Esophagus squamous epithelium (tissue), 5 donors: Measurements from ENCODE around the gene IFT57. TPM values are rescaled to one million over a fixed set of nuclear protein-coding genes. Genes with fewer than 3 reads are reported as not detected.

ENCODE experiments used
- DNase-seq: peaks from one replicate; lab custom pipeline; 2025; lab: John Stamatoyannopoulos, UW
- H3K27ac ChIP-seq, 4 donors: fragments of 200-600 bp; sonication (generic); one replicate each; pipeline ENCODE4 v1.5.1; 2016 to 2019; ENCODE audit warnings: mild to moderate bottlenecking in 1 of 4
- H3K27me3 ChIP-seq, 4 donors: fragments of 200-600 bp; sonication (generic); 1 replicate in 3 of 4; 2 replicates in 1 of 4; pipeline versions ENCODE4 v1.5.1 to v1.6.0; 2017 to 2021; ENCODE audit warnings: antibody characterized with exemption in 1 of 4
- H3K36me3 ChIP-seq, 3 donors: fragments of 200-600 bp; sonication (generic); one replicate each; pipeline ENCODE4 v1.5.1; 2016 to 2019
- H3K4me1 ChIP-seq, 3 donors: fragments of 200-600 bp; sonication (generic); one replicate each; pipeline ENCODE4 v1.5.1; 2017 to 2019
- H3K4me3 ChIP-seq, 4 donors: fragments of 200-600 bp; sonication (generic); 1 replicate in 3 of 4; 2 replicates in 1 of 4; pipeline ENCODE4 v1.5.1; 2016 to 2019; ENCODE audit warnings: mild to moderate bottlenecking in 2 of 4, moderate library complexity in 1 of 4
- H3K9me3 ChIP-seq, 3 donors: fragments of 200-600 bp; sonication (generic); one replicate each; pipeline ENCODE4 v1.5.1; 2016 to 2019
- POLR2A ChIP-seq, 4 donors: fragments of 450-650 bp; IDR thresholded peaks; one replicate each; pipeline ENCODE4 v1.6.1; 2017; ENCODE audit warnings: antibody characterized with exemption in 4 of 4, mild to moderate bottlenecking in 4 of 4, moderate library complexity in 3 of 4
- WGBS, 2 donors: methylation state at CpG; one replicate each; pipeline ENCODE4 v1.1.5; 2018; 5-methylcytosine and 5-hydroxymethylcytosine counted together
- intact Hi-C: fragments of 100-400 bp; cut with DNase I; formaldehyde crosslinking; loops from one replicate; pipeline ENCODE4 v1.15.0; 2022
- total RNA-seq, 4 donors: library from RNA; depleted of rRNA; stranded (reverse); fragments of >200 nt; gene quantifications; one replicate each; pipeline ENCODE4 v1.1.0, GENCODE V29; 2016
- TF ChIP-seq, protein P1 (sequence below), 6 experiments: fragments of 450-650 bp in 4 of 6; fragments of 200-600 bp in 2 of 6; sonication (generic) in 2 of 6; IDR thresholded peaks; one replicate each; pipeline ENCODE4 v1.5.1; 2016 to 2019; ENCODE audit warnings: antibody characterized with exemption in 6 of 6, mild to moderate bottlenecking in 4 of 6, moderate library complexity in 4 of 6
- donor health status: DM: yes; HTN: yes; CAD: no.

IFT57 gene
- total RNA-seq, 4 donors from 2014 or later = 21.0 to 35.7 (median 23.9) TPM

DNA sequence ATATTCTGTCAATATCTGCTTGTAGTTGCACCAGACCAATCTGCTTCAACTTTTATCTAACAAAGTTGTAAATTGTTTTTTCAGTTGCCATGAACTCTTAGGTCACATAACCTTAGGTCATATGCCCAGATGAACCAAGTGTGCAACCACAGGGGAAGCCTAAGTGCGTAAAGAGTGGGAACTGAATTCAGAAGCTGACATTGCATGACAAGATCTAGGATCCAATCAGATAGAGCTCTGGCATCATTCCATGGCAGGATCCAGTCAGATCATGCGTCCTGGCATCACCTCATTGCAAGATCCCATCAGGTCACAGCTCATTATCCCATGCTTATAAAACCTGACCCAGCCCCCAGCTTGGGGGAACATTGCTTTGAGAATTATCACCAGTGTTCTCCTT is 18.9 kb upstream of the IFT57 start:
- Histone ChIP-seq H3K27ac (no peak overlapping the region), H3K9me3 (no peaks in the 10 kb centered on the region), H3K27me3 (no peaks in the 10 kb centered on the region), H3K36me3 (no peaks in the 10 kb centered on the region), H3K4me3 (no peak overlapping the region), H3K4me1 (no peaks in the 10 kb centered on the region)
- intact Hi-C loops = no loop called here
- DNase-seq = no peak
- 81 to 89% methylated on average over 2 of the region's 2 CpGs for WGBS, 2 donors
- TF ChIP-seq, protein P1, sequence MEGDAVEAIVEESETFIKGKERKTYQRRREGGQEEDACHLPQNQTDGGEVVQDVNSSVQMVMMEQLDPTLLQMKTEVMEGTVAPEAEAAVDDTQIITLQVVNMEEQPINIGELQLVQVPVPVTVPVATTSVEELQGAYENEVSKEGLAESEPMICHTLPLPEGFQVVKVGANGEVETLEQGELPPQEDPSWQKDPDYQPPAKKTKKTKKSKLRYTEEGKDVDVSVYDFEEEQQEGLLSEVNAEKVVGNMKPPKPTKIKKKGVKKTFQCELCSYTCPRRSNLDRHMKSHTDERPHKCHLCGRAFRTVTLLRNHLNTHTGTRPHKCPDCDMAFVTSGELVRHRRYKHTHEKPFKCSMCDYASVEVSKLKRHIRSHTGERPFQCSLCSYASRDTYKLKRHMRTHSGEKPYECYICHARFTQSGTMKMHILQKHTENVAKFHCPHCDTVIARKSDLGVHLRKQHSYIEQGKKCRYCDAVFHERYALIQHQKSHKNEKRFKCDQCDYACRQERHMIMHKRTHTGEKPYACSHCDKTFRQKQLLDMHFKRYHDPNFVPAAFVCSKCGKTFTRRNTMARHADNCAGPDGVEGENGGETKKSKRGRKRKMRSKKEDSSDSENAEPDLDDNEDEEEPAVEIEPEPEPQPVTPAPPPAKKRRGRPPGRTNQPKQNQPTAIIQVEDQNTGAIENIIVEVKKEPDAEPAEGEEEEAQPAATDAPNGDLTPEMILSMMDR (IDR thresholded peaks at IDR 0.05) = no peak
- no peak for TF ChIP-seq POLR2A (IDR thresholded peaks at IDR 0.05)

DNA sequence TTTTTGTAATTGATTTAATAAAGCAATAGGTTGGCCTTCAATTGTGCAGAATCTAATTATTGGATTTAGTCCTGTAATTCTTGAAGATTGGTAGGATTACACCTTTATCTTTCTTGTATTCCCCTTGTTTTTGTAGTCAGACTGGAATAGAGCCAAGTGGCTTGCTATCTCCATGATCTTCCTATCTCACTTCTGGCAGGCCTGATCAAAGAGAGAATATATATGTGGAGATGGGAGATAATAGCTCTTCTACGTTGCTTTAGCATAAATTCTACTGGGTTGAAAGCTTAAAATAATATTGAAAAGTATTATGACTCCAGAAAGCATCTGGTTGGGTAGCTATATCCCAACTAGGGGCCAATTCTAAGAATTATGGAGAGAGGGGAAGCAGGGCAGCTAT is 16.9 kb upstream of the IFT57 start:
- Histone ChIP-seq H3K4me1 (no peaks in the 10 kb centered on the region), H3K36me3 (no peaks in the 10 kb centered on the region), H3K4me3 (no peak overlapping the region), H3K27ac (no peak overlapping the region), H3K27me3 (no peaks in the 10 kb centered on the region), H3K9me3 (no peaks in the 10 kb centered on the region)
- 83 to 90% methylated on average over 1 of the region's 1 CpG for WGBS, 2 donors
- DNase-seq = no peak
- no peak for TF ChIP-seq POLR2A (IDR thresholded peaks at IDR 0.05)
- intact Hi-C loops = no loop called here

DNA sequence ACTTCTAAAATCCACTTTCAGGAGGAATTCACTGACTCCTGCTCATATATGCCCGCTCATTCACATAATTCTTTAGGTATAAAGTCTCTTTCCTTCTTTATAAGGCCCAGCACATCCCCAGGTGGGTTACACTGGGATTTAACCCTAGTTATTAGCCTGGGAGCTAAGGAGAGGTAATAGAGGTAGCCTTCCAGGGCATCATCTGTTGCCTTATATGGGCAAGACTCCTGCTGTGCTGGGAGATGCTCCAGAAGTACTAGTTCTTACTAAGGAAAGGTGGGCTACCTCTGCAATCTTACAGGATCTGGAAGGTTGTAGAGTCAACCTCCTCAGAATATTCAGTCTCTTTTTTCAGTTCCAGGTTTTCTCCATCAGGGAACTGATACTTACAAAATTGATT is 13.1 kb upstream of the IFT57 start:
- Histone ChIP-seq H3K27me3 (no peaks in the 10 kb centered on the region), H3K36me3 (no peaks in the 10 kb centered on the region), H3K27ac (no peak overlapping the region), H3K4me3 (no peak overlapping the region), H3K4me1 (no peaks in the 10 kb centered on the region), H3K9me3 (no peaks in the 10 kb centered on the region)
- intact Hi-C loops = no loop called here
- TF ChIP-seq, protein P1 (IDR thresholded peaks at IDR 0.05) = no peak
- TF ChIP-seq POLR2A (IDR thresholded peaks at IDR 0.05) = no peak
- WGBS, 2 donors = 90 to 100% methylated on average over 1 of the region's 1 CpG
- DNase-seq = no peak

DNA sequence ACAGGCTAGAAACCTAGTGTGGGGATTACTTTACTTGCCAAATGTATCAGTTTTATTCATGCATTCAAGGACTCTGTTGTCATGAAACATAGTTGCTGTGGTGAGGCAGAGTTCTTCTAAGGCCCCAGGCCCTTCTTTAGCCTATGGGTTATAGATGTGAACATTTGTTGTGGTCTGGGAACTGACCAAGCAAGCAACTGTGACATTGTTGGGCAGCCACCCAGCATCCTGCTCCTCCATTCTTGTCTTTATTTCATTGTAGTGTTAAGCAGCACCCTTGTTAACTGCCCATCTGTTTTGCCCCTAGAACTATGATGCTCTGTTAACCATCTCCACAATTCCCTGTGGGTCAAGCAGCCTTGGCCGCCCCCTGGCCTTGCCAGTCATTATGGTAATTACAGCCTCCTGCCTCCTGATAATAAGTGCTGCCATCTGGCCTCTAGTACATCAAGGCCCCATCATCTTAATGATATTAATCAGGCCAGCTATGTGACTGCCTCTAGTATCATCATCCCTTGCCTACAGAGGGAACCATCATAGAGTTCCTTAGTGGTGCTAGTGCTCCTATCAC is 12.2 kb upstream of the IFT57 start:
- no peak for DNase-seq
- Histone ChIP-seq H3K27ac (no peak overlapping the region), H3K4me1 (no peaks in the 10 kb centered on the region), H3K4me3 (no peak overlapping the region), H3K27me3 (no peaks in the 10 kb centered on the region), H3K36me3 (no peaks in the 10 kb centered on the region), H3K9me3 (no peaks in the 10 kb centered on the region)
- 83 to 91% methylated on average over 1 of the region's 1 CpG for WGBS, 2 donors
- no peak for TF ChIP-seq POLR2A (IDR thresholded peaks at IDR 0.05)
- TF ChIP-seq, protein P1 (IDR thresholded peaks at IDR 0.05) = no peak
- intact Hi-C loops = no loop called here

DNA sequence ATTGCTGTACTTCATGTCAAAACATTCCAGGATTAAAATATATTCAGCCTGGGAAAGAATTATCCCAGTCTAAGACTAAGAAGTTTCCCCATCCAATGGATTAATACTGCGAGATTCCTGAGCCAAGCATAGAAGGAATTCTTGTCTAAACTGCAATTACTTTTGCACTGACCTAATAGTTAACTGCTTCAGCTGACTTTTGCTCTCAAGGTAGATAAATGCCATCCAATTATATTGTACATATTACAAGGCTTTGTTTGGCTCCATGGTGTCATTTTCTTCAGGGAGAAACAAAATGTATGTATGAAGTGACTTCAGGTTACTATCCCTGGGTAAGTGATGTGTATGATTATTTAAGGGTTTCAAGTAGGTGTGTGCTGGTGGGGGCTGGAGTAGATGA is 6.1 kb upstream of the IFT57 start:
- Histone ChIP-seq H3K27ac (no peak overlapping the region), H3K9me3 (no peaks in the 10 kb centered on the region), H3K36me3 (no peaks in the 10 kb centered on the region), H3K4me1 (peaks cover 0 to 12% (median 6%) of the 10 kb centered on the region in 3 donors), H3K4me3 (no peak overlapping the region), H3K27me3 (no peaks in the 10 kb centered on the region)
- TF ChIP-seq, protein P1 (IDR thresholded peaks at IDR 0.05) = no peak
- no peak for TF ChIP-seq POLR2A (IDR thresholded peaks at IDR 0.05)
- intact Hi-C loops = no loop called here
- 94 to 95% methylated on average over 1 of the region's 1 CpG for WGBS, 2 donors
- DNase-seq = no peak

DNA sequence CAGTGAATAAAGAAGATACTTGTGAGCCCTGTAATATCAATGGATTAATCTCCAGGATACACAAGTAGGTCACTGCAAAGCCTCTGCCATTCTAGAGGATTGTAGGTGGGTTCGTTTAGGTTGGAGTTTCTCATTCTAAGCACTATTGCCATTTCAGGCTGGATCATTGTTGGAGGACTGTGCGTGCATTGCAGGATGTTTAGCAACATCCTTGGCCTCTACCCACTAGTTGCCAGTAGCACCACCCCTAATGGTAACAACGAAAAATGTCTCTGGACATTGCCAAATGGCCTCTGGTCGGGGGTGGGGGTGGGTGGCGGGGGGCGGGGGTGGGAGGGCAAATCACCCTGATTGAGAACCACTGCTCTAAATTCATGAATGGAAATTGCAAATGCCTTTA is 4.9 kb upstream of the IFT57 start:
- 65 to 80% methylated on average over 2 to 6 of the region's 6 CpGs for WGBS, 2 donors

More for the DNA sequence above, 4.9 kb upstream of the IFT57 start:
- H3K4me1 ChIP-seq = peaks cover 0 to 19% (median 10%) of the 10 kb centered on the region in 3 donors
- no peaks in the 10 kb centered on the region for H3K36me3 ChIP-seq
- TF ChIP-seq, protein P1 (IDR thresholded peaks at IDR 0.05) = no peak
- no peak for TF ChIP-seq POLR2A (IDR thresholded peaks at IDR 0.05)
- intact Hi-C loops = no loop called here
- no peak overlapping the region for H3K4me3 ChIP-seq
- no peak for DNase-seq
- no peaks in the 10 kb centered on the region for H3K27me3 ChIP-seq
- no peaks in the 10 kb centered on the region for H3K9me3 ChIP-seq
- H3K27ac ChIP-seq = no peak overlapping the region
